Fibroblast of pulmonary artery (primary cell): Measurements from ENCODE around the gene TPO.

Experiments used
- DNase-seq: peaks from one replicate; pipeline ENCODE4 v3.0.0-alpha.2; 2010; ENCODE audit warnings: low read depth
- H3K4me3 ChIP-seq: replicated peaks from 2 replicates; pipeline ENCODE4 v1.5.1; 2011; ENCODE audit warnings: low read depth, mild to moderate bottlenecking, control low read depth, low read length, moderate library complexity
- TF ChIP-seq, protein P1 (sequence below): IDR thresholded peaks from 2 replicates; pipeline ENCODE4 v1.5.1; 2011; ENCODE audit warnings: mild to moderate bottlenecking, control low read depth, low read length, inconsistent platforms; ENCODE audit errors: missing control alignments

TPO gene

DNA sequence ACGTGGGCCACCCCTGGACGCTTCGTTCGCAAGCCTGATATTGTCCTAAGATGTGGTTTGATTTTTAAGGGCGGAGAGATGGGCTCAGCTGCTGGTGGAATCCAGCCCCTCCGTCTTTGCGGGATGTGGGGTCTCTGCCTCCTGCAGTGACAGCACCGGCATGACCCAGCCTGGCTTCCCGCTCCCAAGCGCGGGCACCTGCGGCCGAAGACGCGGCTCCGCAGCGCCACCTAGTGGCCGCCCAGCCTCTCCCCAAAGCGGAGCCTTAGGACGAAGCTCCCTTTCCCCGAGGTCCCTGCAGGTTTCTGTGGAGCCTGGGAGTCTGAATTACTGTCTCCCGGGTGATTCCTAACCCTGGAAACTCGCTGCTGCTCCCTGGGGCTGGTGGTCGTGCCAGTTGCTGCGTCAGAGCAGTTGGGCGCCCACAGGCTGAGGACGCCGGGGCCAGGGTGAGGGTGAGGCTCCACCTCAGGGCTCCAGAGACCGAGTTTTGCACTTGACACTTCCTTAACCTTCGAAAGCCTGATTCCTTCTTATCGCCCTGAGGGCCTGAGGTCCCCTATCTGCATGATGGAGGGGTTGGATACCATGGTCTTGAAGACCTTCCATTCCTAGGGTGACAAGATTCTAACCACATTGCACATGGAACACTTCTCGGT, 137.5 kb downstream of the TPO start:
- TF ChIP-seq, protein P1, sequence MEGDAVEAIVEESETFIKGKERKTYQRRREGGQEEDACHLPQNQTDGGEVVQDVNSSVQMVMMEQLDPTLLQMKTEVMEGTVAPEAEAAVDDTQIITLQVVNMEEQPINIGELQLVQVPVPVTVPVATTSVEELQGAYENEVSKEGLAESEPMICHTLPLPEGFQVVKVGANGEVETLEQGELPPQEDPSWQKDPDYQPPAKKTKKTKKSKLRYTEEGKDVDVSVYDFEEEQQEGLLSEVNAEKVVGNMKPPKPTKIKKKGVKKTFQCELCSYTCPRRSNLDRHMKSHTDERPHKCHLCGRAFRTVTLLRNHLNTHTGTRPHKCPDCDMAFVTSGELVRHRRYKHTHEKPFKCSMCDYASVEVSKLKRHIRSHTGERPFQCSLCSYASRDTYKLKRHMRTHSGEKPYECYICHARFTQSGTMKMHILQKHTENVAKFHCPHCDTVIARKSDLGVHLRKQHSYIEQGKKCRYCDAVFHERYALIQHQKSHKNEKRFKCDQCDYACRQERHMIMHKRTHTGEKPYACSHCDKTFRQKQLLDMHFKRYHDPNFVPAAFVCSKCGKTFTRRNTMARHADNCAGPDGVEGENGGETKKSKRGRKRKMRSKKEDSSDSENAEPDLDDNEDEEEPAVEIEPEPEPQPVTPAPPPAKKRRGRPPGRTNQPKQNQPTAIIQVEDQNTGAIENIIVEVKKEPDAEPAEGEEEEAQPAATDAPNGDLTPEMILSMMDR, result peak; percentile 89
- peak; percentile 52 for DNase-seq
- no peak overlapping the region for H3K4me3 ChIP-seq

DNA sequence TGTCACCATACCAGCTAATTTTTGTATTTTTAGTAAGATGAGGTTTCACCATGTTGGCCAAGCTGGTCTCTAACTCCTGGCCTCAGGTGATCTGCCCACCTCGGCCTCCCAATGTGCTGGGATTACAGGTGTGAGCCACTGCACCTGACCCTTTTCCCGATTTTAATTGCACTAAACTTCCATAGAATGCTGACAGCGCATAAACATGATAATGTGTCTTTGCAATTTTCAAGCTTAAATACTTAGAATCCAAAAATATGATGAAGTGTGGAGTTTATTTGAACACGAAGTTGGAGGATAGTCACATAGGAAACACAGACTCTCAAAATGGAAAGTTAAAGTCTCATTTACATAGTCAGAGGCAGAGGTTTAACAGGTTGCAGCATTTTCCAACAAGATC, 138.6 kb downstream of the TPO start:
- H3K4me3 ChIP-seq, result no peak overlapping the region
- no peak for DNase-seq
- TF ChIP-seq, protein P1, result no peak

DNA sequence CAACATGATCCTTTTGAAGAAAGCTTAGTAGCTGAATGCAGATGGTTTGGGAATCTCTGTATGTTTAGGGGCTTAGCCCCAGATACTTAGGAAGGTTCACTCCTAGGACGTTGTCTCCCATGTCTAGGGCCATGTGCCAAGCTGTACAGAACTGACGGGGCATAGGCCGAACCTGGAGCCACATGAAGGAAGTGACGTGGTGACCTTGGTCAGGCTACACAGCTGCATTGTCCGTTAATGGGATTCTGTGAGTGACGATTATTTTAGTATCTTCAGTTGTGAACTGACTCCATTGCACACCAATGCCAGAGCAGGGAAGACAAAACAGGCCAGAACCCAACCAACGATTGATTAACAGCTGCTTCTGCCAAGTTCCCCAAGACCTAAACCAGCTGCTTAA, 139.3 kb downstream of the TPO start:
- DNase-seq, result no peak
- H3K4me3 ChIP-seq, result no peak overlapping the region
- TF ChIP-seq, protein P1, result no peak

DNA sequence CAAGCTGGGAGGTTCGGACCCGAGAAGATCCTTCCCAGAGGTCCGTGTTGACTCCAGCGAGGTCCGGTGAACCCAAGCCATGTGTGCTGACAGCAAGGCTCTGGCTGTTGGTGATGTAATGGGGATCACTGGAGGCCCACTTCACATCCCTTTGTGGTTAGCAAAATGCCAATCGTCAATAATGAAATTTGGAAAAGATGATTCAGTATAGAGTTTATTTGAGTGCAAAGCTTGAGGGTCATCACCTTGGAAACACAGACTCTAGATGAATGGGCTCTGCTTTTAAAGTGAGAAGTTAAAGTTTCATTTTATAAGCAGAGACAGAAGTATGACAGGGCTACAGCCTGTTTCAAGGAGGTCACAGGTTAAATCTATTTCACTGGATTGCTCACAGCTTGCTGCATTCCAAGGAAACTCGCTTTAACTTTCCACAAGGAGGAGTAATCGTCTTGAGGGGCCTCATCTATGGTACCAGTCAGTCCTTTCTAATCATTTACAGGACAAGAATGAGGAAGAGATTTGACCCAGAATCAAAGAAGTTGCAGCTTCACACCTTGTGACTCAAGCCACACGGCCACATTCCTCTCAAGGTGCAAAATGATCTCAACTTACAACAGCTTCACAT, 140.5 kb downstream of the TPO start:
- TF ChIP-seq, protein P1, result peak; percentile 29
- DNase-seq, result peak; percentile 56
- no peak overlapping the region for H3K4me3 ChIP-seq

DNA sequence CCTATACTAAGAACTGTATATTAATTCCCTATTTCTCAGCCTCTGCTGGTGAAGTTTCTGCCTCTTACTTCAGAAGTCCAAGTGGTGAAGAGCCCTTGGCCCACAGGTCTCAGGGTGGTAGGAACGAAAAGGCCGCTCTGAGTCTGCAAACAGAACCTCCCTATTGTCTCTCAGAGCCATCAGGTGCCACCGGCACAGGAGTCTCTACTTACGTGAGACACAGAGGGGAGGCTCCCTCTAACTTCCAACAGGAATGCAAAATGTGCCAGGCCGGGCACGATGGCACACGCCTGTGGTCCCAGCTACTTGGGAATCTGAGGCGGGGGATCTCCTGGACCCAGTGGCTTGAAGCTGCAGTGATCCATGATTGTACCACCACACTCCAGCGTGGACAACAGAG, 143.0 kb downstream of the TPO start:
- no peak overlapping the region for H3K4me3 ChIP-seq
- TF ChIP-seq, protein P1, result no peak
- no peak for DNase-seq

DNA sequence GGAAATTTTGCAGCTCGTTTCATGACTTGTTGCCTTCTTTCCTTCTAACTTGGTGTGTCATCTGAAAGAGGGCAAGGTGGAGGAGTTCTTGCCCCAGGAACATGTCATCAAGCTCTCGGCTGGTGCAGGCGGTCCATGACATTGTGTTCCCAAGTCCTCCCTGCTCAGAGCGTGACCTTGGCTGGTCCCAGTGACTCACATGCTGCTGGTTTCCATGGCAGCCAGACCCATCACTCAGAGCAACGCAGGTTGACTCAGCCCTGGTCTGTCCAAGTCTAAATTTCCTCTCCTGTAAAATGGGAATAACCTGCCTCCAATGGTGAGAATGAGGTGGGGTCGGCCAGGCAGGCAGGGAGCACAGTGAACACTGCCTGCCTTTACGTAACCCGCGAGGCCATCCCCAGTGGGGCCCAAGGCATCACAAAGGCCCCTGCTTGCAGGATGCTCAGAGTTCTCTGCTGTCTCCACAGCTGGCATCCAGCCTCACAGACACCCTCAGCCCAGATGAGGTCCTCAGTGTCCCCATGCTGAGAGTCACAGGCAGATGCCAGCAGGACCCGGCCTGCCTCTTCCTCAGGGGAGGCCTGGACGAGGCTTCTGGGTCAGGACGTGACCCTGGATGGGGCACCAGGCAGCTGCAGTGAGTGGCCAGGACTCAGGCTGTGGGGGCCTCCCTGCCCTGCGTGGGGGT, 143.7 kb downstream of the TPO start:
- TF ChIP-seq, protein P1, result no peak
- no peak overlapping the region for H3K4me3 ChIP-seq
- DNase-seq, result peak; percentile 65
